MCF 10A (cell line): ENCODE data around the gene MSL2. TPM values are rescaled to one million over a fixed set of nuclear protein-coding genes. Genes with fewer than 3 reads are reported as not detected.
"Not testable (repeated sequence)": the region's sequence is repeated elsewhere in the genome, so short reads cannot be mapped to it uniquely, and the experiment has no call there.

Experiments used
- BruUV-seq: library from RNA; stranded (reverse); fragments of 400-500 nt; replicated peaks from 2 replicates; lab custom pipeline; 2021; lab: Mats Ljungman, UMichigan
- CTCF ChIA-PET: fragments of 300-600 bp; sonication (Branson Sonifier 250); formaldehyde crosslinking; extraction: SDS; loops from one replicate; lab custom pipeline; 2021; ENCODE audit warnings: antibody characterized with exemption, inconsistent platforms; lab: Yijun Ruan, JAX
- POLR2A ChIA-PET: fragments of 300-600, 350-650 bp; sonication (Branson Sonifier 250); formaldehyde crosslinking; extraction: SDS; loops from one replicate; lab custom pipeline; 2020; ENCODE audit warnings: antibody characterized with exemption, inconsistent platforms; lab: Yijun Ruan, JAX
- DNase-seq: peaks from one replicate; pipeline ENCODE4 v3.0.0-alpha.2; 2018; ENCODE audit not compliant: unreplicated experiment
- H3K27ac Mint-ChIP-seq: one replicate; pipeline ENCODE4 v1.8.0; 2022; ENCODE audit warnings: mild to moderate bottlenecking, low read depth, mixed read lengths; ENCODE audit not compliant: unreplicated experiment
- H3K27me3 Mint-ChIP-seq: one replicate; pipeline ENCODE4 v1.8.0; 2022; ENCODE audit warnings: mixed read lengths; ENCODE audit not compliant: insufficient read depth, unreplicated experiment
- H3K36me3 Mint-ChIP-seq: one replicate; pipeline ENCODE4 v1.8.0; 2022; ENCODE audit warnings: mild to moderate bottlenecking, moderate library complexity, mixed read lengths; ENCODE audit not compliant: insufficient read depth, unreplicated experiment
- H3K4me1 Mint-ChIP-seq: one replicate; pipeline ENCODE4 v1.8.0; 2022; ENCODE audit warnings: mixed read lengths; ENCODE audit not compliant: insufficient read depth, unreplicated experiment
- H3K4me3 Mint-ChIP-seq: one replicate; pipeline ENCODE4 v1.8.0; 2022; ENCODE audit warnings: mild to moderate bottlenecking, moderate library complexity, mixed read lengths; ENCODE audit not compliant: unreplicated experiment
- H3K9me3 Mint-ChIP-seq: one replicate; pipeline ENCODE4 v1.8.0; 2022; ENCODE audit warnings: mixed read lengths; ENCODE audit not compliant: unreplicated experiment
- intact Hi-C: fragments of 100-400 bp; cut with micrococcal nuclease; formaldehyde crosslinking; loops from 2 replicates; pipeline ENCODE4 v1.14.1; 2022
- total RNA-seq: library from RNA; stranded (reverse); gene quantifications from 2 replicates; pipeline ENCODE4 v1.2.3, GENCODE V29; 2022
- TF ChIP-seq, protein P1 (sequence below): fragments of 200-600 bp; IDR thresholded peaks from one replicate; pipeline ENCODE4 v1.8.0; 2022; ENCODE audit warnings: antibody characterized with exemption, mild to moderate bottlenecking; ENCODE audit not compliant: unreplicated experiment

MSL2 gene
- total RNA-seq, 1 experiment from 2014 or later, result 33.4 TPM

DNA sequence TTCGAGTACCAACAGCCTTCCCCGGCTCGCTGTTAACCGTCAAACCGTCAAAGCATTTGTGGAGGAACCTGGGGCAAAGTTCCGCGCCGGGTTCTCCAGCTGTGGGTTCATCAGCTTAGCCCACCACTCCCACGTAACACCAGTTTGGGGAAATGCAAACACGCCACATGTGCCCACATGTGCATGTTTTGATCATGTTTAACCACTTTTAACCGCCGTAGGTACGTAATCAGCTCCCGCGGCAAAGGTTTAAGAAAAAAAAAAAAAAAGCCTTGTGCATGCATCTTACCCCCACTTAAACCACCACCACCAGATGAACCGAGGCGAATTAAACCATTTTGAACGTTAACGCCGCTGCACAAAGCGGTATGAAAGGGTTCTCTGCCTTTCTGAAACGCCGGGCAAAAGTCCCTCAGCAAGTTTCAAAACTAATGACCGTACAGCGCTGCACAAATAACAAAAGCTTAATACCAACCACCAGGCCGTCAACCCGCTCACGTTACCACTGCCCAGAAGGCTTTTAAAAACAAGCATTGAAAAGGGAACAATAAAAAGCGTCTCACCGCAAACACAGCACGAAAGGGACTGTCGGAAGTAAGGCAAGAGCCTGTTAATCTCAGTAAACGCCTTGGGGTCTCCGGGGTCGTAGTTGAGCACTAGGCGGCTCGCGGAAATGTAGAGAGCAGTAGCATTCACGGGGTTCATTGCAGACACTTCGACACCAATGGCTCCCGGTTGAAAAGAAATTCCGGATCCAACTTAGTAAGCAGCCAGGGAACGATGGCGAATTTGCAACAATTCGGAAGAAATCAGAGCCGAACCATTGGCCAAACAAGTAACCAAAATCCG, 1.5 kb downstream of the MSL2 start:
- H3K36me3 Mint-ChIP-seq, result peaks cover 25% of the 10 kb centered on the region
- no peaks in the 10 kb centered on the region for H3K27me3 Mint-ChIP-seq
- DNase-seq, result peak; percentile 34
- POLR2A ChIA-PET, result interaction anchor here (0.6 to 5.6 kb wide), 13 partner anchors 8 to 764 kb away, joined by 3 to 43 read pairs (median 3); partner anchors contain the start of genes IL20RB, PCCB and STAG1
- TF ChIP-seq, protein P1, sequence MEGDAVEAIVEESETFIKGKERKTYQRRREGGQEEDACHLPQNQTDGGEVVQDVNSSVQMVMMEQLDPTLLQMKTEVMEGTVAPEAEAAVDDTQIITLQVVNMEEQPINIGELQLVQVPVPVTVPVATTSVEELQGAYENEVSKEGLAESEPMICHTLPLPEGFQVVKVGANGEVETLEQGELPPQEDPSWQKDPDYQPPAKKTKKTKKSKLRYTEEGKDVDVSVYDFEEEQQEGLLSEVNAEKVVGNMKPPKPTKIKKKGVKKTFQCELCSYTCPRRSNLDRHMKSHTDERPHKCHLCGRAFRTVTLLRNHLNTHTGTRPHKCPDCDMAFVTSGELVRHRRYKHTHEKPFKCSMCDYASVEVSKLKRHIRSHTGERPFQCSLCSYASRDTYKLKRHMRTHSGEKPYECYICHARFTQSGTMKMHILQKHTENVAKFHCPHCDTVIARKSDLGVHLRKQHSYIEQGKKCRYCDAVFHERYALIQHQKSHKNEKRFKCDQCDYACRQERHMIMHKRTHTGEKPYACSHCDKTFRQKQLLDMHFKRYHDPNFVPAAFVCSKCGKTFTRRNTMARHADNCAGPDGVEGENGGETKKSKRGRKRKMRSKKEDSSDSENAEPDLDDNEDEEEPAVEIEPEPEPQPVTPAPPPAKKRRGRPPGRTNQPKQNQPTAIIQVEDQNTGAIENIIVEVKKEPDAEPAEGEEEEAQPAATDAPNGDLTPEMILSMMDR, result no peak
- H3K9me3 Mint-ChIP-seq, result no peaks in the 10 kb centered on the region
- CTCF ChIA-PET, result interaction anchor here (1.5 to 2.9 kb wide), 2 partner anchors 56 to 120 kb away, joined by 4 to 18 read pairs; partner anchors contain the start of gene PCCB
- peak overlapping the region; percentile 93 for H3K27ac Mint-ChIP-seq
- H3K4me1 Mint-ChIP-seq, result peaks cover 19% of the 10 kb centered on the region
- no TSS peak for BruUV-seq
- peak overlapping the region; percentile 82 for H3K4me3 Mint-ChIP-seq
- intact Hi-C loops, result loop anchor here (2.0 to 10.0 kb wide), 2 partner anchors 200 to 558 kb away; partner anchors contain the start of gene STAG1

DNA sequence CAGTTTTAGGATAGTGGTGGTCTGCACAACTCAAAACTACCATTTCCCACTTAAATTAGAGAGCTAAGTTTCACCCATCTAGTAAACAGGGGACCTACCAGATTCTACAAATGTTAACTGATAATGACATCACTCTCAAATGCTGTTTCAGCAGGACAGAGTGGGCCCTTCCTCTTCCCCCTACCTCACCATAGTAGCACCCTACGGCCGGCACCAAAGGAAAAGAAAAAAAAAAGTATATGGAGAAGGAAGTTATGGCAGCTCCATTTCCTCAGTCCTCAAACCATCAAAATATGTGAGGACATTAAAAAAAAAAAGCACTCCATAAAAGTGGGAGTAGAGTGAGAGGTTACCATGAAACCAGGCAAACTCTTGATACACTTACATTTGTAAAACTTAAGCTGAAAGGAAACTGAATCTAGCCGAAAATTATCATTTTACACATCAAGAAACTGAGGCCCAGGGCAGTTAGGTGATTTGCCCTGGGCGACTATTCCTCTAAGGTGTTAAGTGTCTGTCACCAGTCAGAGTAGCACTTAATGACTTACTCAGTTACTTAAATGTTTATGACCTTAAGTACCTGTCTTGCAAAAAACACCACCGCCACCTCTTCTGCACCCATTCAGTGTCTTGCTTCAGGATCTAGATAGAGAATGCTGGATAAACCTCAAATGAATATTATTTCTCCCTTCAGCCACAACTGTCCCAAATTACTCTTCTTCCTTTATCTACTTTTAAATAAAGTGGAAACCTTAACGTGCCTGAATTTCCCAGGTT, 2.7 kb downstream of the MSL2 start:
- no TSS peak for BruUV-seq
- Mint-ChIP-seq H3K27ac (peak overlapping the region; percentile 93), H3K27me3 (no peaks in the 10 kb centered on the region), H3K4me3 (peak overlapping the region; percentile 82), H3K9me3 (no peaks in the 10 kb centered on the region), H3K36me3 (peaks cover 34% of the 10 kb centered on the region), H3K4me1 (peaks cover 25% of the 10 kb centered on the region)
- intact Hi-C loops, result loop anchor here (2.0 to 10.0 kb wide), 2 partner anchors 201 to 559 kb away; partner anchors contain the start of gene STAG1
- CTCF ChIA-PET, result interaction anchor here (0.6 to 2.9 kb wide), 7 partner anchors 21 to 93 kb away, joined by 3 to 18 read pairs (median 3); partner anchors contain the start of gene PCCB
- POLR2A ChIA-PET, result interaction anchor here (0.6 to 5.6 kb wide), 23 partner anchors 9 to 1952 kb away, joined by 3 to 43 read pairs (median 4); partner anchors contain the start of genes PCCB and STAG1
- TF ChIP-seq, protein P1, result no peak
- DNase-seq, result peak; percentile 37

DNA sequence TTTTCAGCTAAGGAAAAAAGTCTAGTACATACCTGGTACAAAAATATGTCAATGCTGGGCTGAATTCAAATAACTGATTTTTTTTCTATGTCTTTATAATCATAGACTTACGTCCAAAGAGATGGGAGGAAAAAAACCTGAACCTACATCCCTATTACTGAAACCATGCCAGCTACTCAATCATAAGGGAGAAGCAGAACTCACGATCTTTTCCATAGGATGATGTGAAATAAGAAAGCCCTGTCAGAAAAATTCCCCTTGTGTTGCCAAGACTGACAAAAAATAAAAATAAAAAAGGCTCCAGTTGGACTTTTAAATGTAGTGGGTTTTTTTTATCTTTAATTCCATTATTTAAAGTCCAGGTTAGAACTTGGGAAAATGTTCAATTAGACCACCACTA, 3.3 kb downstream of the MSL2 start:
- BruUV-seq, result no TSS peak
- peak overlapping the region; percentile 82 for H3K4me3 Mint-ChIP-seq
- POLR2A ChIA-PET, result interaction anchor here (0.6 to 5.6 kb wide), 20 partner anchors 10 to 1952 kb away, joined by 3 to 37 read pairs (median 4); partner anchors contain the start of genes PCCB and STAG1
- H3K27me3 Mint-ChIP-seq, result no peaks in the 10 kb centered on the region
- H3K27ac Mint-ChIP-seq, result peak overlapping the region; percentile 93
- H3K36me3 Mint-ChIP-seq, result peaks cover 34% of the 10 kb centered on the region
- intact Hi-C loops, result loop anchor here (10.0 kb wide), 1 partner anchor 202 kb away; no protein-coding TSS in a partner anchor
- peak; percentile 20 for DNase-seq
- CTCF ChIA-PET, result interaction anchor here (0.6 to 2.9 kb wide), 6 partner anchors 20 to 548 kb away, joined by 3 to 18 read pairs (median 4); partner anchors contain the start of gene PCCB
- peaks cover 31% of the 10 kb centered on the region for H3K4me1 Mint-ChIP-seq
- TF ChIP-seq, protein P1, result no peak
- no peaks in the 10 kb centered on the region for H3K9me3 Mint-ChIP-seq

DNA sequence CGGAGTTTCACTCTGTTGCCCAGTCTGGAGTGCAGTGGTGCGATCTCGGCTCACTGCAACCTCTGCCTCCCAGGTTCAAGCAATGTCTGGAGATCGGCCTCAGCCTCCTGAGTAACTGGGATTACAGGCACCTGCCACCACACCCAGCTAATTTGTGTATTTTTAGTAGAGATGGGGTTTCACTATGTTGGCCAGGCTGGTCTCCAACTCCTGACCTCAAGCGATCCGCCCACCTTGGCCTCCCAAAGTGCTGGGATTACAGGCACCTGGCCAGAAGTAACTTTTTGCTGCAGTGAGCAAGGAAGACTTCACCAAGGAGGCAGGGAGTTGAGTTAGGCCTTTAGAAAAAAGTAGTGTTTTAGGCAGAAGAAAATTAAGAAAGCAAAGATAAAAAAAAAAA, 3.9 kb downstream of the MSL2 start:
- peak; percentile 47 for DNase-seq
- peaks cover 34% of the 10 kb centered on the region for H3K36me3 Mint-ChIP-seq
- intact Hi-C loops, result loop anchor here (10.0 kb wide), 1 partner anchor 203 kb away; no protein-coding TSS in a partner anchor
- H3K27me3 Mint-ChIP-seq, H3K9me3 Mint-ChIP-seq, BruUV-seq: not testable (repeated sequence)
- peak overlapping the region; percentile 82 for H3K4me3 Mint-ChIP-seq
- H3K4me1 Mint-ChIP-seq, result peaks cover 27% of the 10 kb centered on the region
- peak overlapping the region; percentile 93 for H3K27ac Mint-ChIP-seq
- ChIA-PET POLR2A (interaction anchor here (0.6 to 3.7 kb wide), 11 partner anchors 10 to 1002 kb away, joined by 3 to 16 read pairs (median 4); partner anchors contain the start of gene PCCB), CTCF (interaction anchor here (0.7 to 1.2 kb wide), 2 partner anchors 45 to 549 kb away, joined by 3 to 5 read pairs; no protein-coding TSS in a partner anchor)
